Measurements from ENCODE around the gene FSHR. TPM values are rescaled to one million over a fixed set of nuclear protein-coding genes. Genes with fewer than 3 reads are reported as not detected.

Gene FSHR
- total RNA-seq, 1 donor from 2014 or later = not detected

DNA sequence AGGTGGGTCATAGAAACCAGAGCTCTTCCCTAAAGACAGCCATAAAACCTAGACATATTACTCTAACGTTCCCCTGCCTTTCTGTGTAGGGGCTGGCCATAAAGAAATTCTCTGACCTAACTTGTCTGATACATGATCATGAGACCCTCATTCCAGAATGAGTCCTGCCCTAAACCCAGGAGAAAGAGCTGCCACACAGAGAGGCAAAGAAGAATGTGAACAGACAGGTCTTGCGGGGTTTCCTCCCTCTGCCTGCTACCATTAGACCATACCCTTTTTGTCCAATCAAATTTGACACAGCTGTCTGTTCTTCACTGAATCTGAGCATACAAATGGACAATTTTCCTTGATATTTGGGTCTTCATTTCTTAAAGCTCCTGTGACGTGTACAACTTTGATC is 200.0 kb downstream of the FSHR start:
- Mint-ChIP-seq H3K36me3 (peaks cover 4% of the 10 kb centered on the region), H3K9me3 (peaks cover 8% of the 10 kb centered on the region), H3K27me3 (peaks cover 3% of the 10 kb centered on the region), H3K4me1 (ENCODE audit: unreplicated experiment) (no peaks in the 10 kb centered on the region), H3K4me3 (peak overlapping the region; percentile 24), H3K27ac (peak overlapping the region; percentile 95)
- no peak for DNase-seq (ENCODE audit: extremely low spot score, unreplicated experiment)
- TF ChIP-seq, protein P1, sequence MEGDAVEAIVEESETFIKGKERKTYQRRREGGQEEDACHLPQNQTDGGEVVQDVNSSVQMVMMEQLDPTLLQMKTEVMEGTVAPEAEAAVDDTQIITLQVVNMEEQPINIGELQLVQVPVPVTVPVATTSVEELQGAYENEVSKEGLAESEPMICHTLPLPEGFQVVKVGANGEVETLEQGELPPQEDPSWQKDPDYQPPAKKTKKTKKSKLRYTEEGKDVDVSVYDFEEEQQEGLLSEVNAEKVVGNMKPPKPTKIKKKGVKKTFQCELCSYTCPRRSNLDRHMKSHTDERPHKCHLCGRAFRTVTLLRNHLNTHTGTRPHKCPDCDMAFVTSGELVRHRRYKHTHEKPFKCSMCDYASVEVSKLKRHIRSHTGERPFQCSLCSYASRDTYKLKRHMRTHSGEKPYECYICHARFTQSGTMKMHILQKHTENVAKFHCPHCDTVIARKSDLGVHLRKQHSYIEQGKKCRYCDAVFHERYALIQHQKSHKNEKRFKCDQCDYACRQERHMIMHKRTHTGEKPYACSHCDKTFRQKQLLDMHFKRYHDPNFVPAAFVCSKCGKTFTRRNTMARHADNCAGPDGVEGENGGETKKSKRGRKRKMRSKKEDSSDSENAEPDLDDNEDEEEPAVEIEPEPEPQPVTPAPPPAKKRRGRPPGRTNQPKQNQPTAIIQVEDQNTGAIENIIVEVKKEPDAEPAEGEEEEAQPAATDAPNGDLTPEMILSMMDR (conservative IDR thresholded peaks at IDR 0.05) = no peak

DNA sequence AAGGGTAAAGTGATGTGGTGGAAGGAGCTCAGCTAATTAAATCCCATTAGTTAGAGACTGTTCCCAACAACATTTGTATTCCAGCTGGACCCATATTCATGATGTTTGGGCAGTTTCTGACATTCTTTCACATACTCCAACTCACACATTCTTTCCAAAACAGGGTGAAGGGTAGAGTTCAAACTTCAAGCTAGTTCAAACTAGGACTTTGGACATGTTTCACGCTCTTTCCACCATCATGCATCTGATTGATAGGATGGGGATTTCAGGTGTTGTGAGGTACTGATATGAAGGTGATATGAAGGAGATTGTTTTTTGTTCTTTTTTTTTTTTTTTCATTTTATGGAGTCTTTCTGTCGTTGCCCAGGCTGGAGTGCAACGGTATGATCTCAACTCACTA is 201.7 kb downstream of the FSHR start:
- Mint-ChIP-seq H3K4me3 (no peak overlapping the region), H3K27me3 (peaks cover 3% of the 10 kb centered on the region), H3K4me1 (ENCODE audit: unreplicated experiment) (no peaks in the 10 kb centered on the region), H3K36me3 (peaks cover 4% of the 10 kb centered on the region), H3K9me3 (peaks cover 8% of the 10 kb centered on the region), H3K27ac (peak overlapping the region; percentile 95)
- TF ChIP-seq, protein P1 (conservative IDR thresholded peaks at IDR 0.05) = no peak
- DNase-seq (ENCODE audit: extremely low spot score, unreplicated experiment) = no peak

DNA sequence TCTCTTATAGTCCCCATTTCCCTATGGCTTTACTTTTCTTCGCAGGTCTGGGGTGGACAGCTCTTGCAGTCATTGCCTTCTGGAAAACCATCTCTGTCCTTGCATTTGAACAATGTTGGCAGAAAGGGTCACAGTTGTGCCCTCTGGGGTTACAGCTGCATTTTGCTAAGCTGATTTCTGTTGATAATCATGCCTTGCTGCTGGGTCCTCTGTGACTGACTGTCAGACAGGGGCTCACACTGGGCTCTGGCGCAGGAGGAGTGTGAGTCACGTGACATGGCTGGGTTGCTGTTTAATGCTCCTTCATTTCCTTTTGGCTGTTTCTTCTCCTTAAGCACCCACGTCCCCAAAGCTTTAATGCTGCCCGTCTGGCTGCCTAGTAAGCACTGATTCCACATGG is 202.2 kb downstream of the FSHR start:
- H3K36me3 Mint-ChIP-seq = peaks cover 4% of the 10 kb centered on the region
- H3K27ac Mint-ChIP-seq = no peak overlapping the region
- H3K4me3 Mint-ChIP-seq = no peak overlapping the region

DNA sequence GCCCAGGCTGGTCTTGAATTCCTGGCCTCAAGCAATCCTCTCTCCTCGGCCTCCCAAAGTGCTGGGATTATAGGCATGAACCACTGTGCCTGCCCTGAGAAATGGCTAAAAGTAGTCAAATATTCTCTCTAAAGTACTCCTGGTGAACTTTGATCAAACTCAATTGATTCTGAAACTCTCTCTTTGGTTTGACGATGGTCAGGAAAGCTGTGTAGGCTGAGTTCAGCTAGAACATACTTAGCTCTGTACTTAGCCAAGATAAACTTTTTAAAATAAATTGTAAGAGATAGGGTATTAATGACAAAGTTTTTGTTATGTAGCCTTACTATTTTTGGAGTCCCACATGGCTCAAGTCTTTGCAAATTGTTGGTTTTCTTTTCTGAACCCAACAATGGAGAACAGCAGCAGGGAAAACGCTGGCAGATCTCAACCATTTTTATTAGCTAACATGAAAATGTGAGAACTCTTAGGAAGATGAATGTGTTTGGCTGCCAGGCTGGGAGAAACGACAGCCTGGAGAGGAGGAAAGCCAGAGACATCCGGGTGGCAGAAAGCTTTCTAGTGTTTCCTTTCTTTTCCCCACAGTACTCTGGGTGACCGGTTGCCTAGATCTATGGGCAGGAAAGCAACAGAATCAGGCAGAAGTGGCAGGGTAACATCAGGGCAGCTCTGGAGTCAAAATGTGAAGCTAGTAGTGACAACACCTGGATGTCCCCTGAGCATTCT is 205.8 kb downstream of the FSHR start:
- Mint-ChIP-seq H3K27ac (no peak overlapping the region), H3K36me3 (no peaks in the 10 kb centered on the region), H3K4me3 (no peak overlapping the region), H3K27me3 (no peaks in the 10 kb centered on the region), H3K9me3 (no peaks in the 10 kb centered on the region), H3K4me1 (ENCODE audit: unreplicated experiment) (peaks cover 4% of the 10 kb centered on the region)
- TF ChIP-seq, protein P1 (conservative IDR thresholded peaks at IDR 0.05) = no peak
- no peak for DNase-seq (ENCODE audit: extremely low spot score, unreplicated experiment)

More for the DNA sequence above, 202.2 kb downstream of the FSHR start:
- TF ChIP-seq, protein P1 (conservative IDR thresholded peaks at IDR 0.05) = no peak
- no peaks in the 10 kb centered on the region for H3K4me1 Mint-ChIP-seq (ENCODE audit: unreplicated experiment)
- DNase-seq (ENCODE audit: extremely low spot score, unreplicated experiment) = no peak
- H3K27me3 Mint-ChIP-seq = no peaks in the 10 kb centered on the region
- H3K9me3 Mint-ChIP-seq = peaks cover 8% of the 10 kb centered on the region

DNA sequence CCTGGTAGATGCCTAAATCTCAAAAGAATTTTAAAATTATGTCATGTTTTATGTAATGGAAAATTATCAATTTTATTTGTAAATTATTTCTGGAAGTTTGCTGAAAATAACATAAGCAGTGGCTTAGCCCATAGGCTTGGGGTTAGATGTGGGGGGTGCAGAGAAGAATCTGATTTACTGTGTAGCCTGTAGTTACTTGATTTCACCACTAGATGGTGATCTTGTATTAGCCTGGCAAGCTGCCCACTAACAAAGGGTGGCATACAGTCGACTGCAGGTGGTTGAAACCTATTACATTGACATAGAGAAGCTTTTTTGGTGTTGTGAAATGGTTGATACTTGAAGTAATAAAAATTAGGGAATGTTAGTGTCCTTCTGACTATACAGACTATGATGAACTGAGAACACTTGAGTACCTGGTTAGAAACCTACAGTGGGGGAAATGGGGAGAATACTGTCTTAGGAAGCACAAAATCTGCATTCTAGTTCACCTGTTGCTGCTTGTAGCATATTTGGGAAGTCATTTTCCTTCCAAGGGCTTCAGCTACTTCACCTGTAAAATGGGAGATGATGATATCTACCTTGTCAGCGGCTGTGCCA is 207.8 kb downstream of the FSHR start:
- H3K27ac Mint-ChIP-seq = peak overlapping the region; percentile 15
- H3K4me1 Mint-ChIP-seq (ENCODE audit: unreplicated experiment) = peaks cover 4% of the 10 kb centered on the region
- H3K9me3 Mint-ChIP-seq = no peaks in the 10 kb centered on the region
- H3K27me3 Mint-ChIP-seq = no peaks in the 10 kb centered on the region
- TF ChIP-seq, protein P1 (conservative IDR thresholded peaks at IDR 0.05) = peak; percentile 99
- H3K4me3 Mint-ChIP-seq = no peak overlapping the region
- no peaks in the 10 kb centered on the region for H3K36me3 Mint-ChIP-seq
- no peak for DNase-seq (ENCODE audit: extremely low spot score, unreplicated experiment)

All from type B pancreatic cell (in vitro differentiated cells).